ENCODE data around the gene HAND1. TPM values are rescaled to one million over a fixed set of nuclear protein-coding genes. Genes with fewer than 3 reads are reported as not detected.
A peak's percentile ranks its signal among the peaks of the same experiment; 100 is the strongest.

The HAND1 gene
- total RNA-seq, 1 donor from 2014 or later: not detected

- TF ChIP-seq POLR2AphosphoS5 (IDR thresholded peaks at IDR 0.05; ENCODE audit: insufficient read depth in 1 of 2, low read depth in 1 of 2): no peak
- TF ChIP-seq CTCF (IDR thresholded peaks at IDR 0.05): no peak
- no peak for TF ChIP-seq POLR2A (IDR thresholded peaks at IDR 0.05)
- Histone ChIP-seq H3K27ac (peak overlapping the region; percentile 73), H3K27me3 (no peaks in the 10 kb centered on the region), H3K36me3 (peaks cover 0 to 13% of the 10 kb centered on the region in 2 donors), H3K9me3 (no peaks in the 10 kb centered on the region), H3K4me1 (peaks cover 40% of the 10 kb centered on the region), H3K4me3 (peak overlapping the region; percentile 65 to 67)
- intact Hi-C loops (cut with DNase I): no loop called here
- peak in 1 of 2 donors; percentile 11 for DNase-seq (ENCODE audit: extremely low spot score in 2 of 2)
Observed at GRCh38 chr5:154444556-154445421, 33.2 kb downstream of the HAND1 start.

GRCh38 chr5:154442801-154443200, 35.2 kb downstream of the HAND1 start:
- H3K27ac ChIP-seq: no peak overlapping the region
- no peak for DNase-seq (ENCODE audit: extremely low spot score in 2 of 2)
- no peaks in the 10 kb centered on the region for H3K27me3 ChIP-seq
- no peaks in the 10 kb centered on the region for H3K9me3 ChIP-seq
- intact Hi-C loops (cut with DNase I): no loop called here
- TF ChIP-seq POLR2AphosphoS5 (IDR thresholded peaks at IDR 0.05; ENCODE audit: insufficient read depth in 1 of 2, low read depth in 1 of 2) (peak in 1 of 2 donors; percentile 66), POLR2A (IDR thresholded peaks at IDR 0.05) (no peak)
- H3K4me3 ChIP-seq: no peak overlapping the region
- H3K36me3 ChIP-seq: peaks cover 0 to 19% of the 10 kb centered on the region in 2 donors
- peaks cover 21% of the 10 kb centered on the region for H3K4me1 ChIP-seq

- peak in 1 of 2 donors; percentile 60 for DNase-seq (ENCODE audit: extremely low spot score in 2 of 2)
- intact Hi-C loops (cut with DNase I): no loop called here
Observed at GRCh38 chr5:154440540-154440939, 37.5 kb downstream of the HAND1 start.

GRCh38 chr5:154437281-154437965, 40.6 kb downstream of the HAND1 start:
- DNase-seq (ENCODE audit: extremely low spot score in 2 of 2): peak in 1 of 2 donors; percentile 56
- Histone ChIP-seq H3K4me1 (no peaks in the 10 kb centered on the region), H3K36me3 (peaks cover 0 to 27% of the 10 kb centered on the region in 2 donors), H3K4me3 (no peak overlapping the region), H3K27me3 (no peaks in the 10 kb centered on the region), H3K27ac (no peak overlapping the region), H3K9me3 (no peaks in the 10 kb centered on the region)
- intact Hi-C loops (cut with DNase I): no loop called here
- no peak for TF ChIP-seq CTCF (IDR thresholded peaks at IDR 0.05)
- no peak for TF ChIP-seq POLR2AphosphoS5 (IDR thresholded peaks at IDR 0.05; ENCODE audit: insufficient read depth in 1 of 2, low read depth in 1 of 2)
- no peak for TF ChIP-seq POLR2A (IDR thresholded peaks at IDR 0.05)

More at GRCh38 chr5:154440540-154440939, 37.5 kb downstream of the HAND1 start:
- Histone ChIP-seq H3K4me3 (no peak overlapping the region), H3K36me3 (peaks cover 0 to 24% of the 10 kb centered on the region in 2 donors), H3K27me3 (no peaks in the 10 kb centered on the region), H3K27ac (no peak overlapping the region), H3K9me3 (no peaks in the 10 kb centered on the region), H3K4me1 (peaks cover 11% of the 10 kb centered on the region)
- TF ChIP-seq POLR2A (IDR thresholded peaks at IDR 0.05): no peak

GRCh38 chr5:154435226-154435625, 42.8 kb downstream of the HAND1 start:
- TF ChIP-seq POLR2A (IDR thresholded peaks at IDR 0.05) (no peak), POLR2AphosphoS5 (IDR thresholded peaks at IDR 0.05; ENCODE audit: insufficient read depth in 1 of 2, low read depth in 1 of 2) (no peak), CTCF (IDR thresholded peaks at IDR 0.05) (no peak)
- no peaks in the 10 kb centered on the region for H3K27me3 ChIP-seq
- intact Hi-C loops (cut with DNase I): no loop called here
- no peak overlapping the region for H3K27ac ChIP-seq
- H3K36me3 ChIP-seq: peaks cover 0 to 16% of the 10 kb centered on the region in 2 donors
- H3K9me3 ChIP-seq: no peaks in the 10 kb centered on the region
- H3K4me3 ChIP-seq: no peak overlapping the region
- DNase-seq (ENCODE audit: extremely low spot score in 2 of 2): peak in 1 of 2 donors; percentile 25
- H3K4me1 ChIP-seq: no peaks in the 10 kb centered on the region
